ENCODE data around the gene AKIRIN1.
"Not testable (repeated sequence)": the region's sequence is repeated elsewhere in the genome, so short reads cannot be mapped to it uniquely, and the experiment has no call there.

AKIRIN1 gene

GRCh38 chr1:39046613-39047210 lies 55.6 kb downstream of the AKIRIN1 start:
- DNase-seq, result no peak

DNA sequence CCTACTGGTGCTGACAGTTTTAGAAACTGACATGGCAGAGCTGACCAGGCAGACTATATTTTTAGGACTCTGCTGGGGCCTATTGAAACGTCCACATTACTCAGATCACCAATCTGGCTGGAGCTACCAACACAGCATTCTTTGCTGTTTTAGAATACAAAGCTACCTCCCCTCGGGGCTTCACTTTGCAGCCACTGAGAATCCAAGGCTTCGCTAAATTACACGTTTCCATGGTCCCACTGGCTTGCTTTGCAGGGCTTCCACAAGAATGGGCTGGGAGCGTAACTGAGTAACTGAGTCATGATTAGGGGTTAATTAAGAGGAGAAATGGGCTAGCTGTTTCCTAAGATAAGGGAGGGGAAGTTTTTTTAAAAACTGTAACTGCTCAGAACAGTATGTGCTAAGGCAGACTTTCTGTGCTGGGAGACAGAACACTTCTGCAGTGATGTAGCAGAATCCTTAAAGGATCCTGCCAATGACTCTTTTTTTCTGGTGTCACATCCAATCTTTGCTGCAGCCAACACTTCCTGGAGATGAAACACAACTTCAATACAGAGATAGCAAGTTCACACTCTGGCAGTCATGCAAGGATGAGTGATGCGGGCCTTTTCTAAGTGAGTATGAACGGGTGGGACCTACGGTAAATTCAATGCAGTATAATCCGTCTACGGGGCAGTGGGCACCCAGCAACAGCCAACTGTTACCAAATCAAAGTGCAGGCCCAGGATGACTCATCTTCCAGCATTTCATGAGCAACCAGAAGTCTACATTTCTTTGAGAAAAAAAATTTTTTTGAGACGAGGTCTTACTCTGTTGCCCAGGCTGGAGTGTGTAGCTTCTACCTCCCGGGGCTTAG lies 56.5 kb downstream of the AKIRIN1 start:
- DNase-seq, result no peak

DNA sequence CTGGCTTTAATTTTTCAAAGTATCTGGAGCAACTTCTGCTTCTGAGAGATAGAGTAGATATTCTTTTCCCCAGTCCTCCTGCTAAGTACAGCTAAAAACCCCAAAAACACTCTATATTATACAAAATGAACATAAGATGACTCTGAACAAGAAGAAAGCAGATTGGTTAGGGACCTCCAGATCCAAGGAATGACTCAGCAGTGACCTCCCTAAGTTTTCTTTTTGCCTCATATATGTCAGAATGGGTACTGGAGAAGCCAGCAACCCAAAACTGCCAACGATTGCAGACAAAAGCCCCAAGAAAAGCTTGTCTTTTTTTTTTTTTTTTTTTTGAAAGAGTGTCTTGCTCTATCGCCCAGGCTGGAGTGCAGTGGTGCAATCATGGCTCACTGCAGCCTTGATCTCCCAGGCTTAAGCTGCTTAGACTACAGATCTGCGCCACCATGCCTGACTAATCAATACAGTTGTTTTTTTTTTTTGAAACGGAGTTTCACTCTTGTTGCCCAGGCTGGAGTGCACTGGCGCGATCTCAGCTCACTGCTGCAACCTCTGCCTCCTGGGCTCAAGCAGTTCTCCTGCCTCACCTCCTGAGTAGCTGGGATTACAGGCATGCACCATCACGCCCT lies 57.8 kb downstream of the AKIRIN1 start:
- no peak for DNase-seq

DNA sequence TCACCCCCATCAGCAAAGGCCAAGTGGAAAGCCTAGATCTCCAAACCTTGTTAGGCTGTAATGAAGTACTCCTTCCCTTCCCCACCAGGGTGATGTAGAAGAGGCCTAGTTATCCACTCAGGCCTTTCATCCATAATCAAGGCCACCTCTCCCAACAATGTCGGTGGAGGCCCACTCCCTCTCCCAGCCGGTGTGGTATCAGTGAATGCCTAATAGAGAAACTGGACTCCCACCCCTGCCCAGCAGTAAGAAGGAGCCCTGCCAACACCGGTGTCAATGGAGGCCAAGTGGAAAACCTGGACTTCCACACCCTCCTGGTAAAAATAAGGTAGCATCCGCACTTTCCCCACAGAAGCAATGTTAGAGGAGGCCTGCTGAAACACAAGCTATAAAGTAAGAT lies 58.9 kb downstream of the AKIRIN1 start:
- DNase-seq, result no peak

- DNase-seq, result not testable (repeated sequence)
Measured at GRCh38 chr1:39051193-39051850, 60.2 kb downstream of the AKIRIN1 start.

DNA sequence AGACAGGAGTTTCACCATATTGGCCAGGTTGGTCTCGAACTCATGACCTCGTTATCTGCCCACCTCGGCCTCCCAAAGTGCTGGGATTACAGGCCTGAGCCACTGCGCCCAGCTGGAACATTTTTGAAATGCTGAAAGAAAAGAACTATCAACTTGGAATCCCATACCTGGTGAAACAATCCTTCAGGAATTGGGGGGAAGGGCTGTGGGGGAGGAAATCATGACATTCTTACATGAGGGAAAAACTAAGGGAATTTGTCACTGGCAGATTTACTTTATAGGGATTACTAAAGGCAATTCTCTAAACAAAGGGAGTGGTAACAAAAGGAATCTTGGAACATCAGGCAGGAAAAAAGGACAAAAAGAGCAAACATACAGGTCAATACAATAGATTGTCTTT lies 60.9 kb downstream of the AKIRIN1 start:
- DNase-seq, result no peak

- not testable (repeated sequence) for DNase-seq
Measured at GRCh38 chr1:39055213-39055710, 64.2 kb downstream of the AKIRIN1 start.
